HFFc6 (cell line): ENCODE measurements around the gene STUM. TPM values are rescaled to one million over a fixed set of nuclear protein-coding genes. Genes with fewer than 3 reads are reported as not detected.

Source experiments
- DNase-seq: peaks from one replicate; pipeline ENCODE4 v3.0.0-alpha.2; 2018
- H3K27ac Mint-ChIP-seq: 2 replicates; pipeline ENCODE4 v1.8.0; 2020; ENCODE audit warnings: mild to moderate bottlenecking, mixed read lengths
- H3K27me3 Mint-ChIP-seq: 2 replicates; pipeline ENCODE4 v1.8.0; 2021; ENCODE audit warnings: mild to moderate bottlenecking, moderate library complexity, mixed read lengths; ENCODE audit not compliant: insufficient read depth
- H3K36me3 Mint-ChIP-seq: 2 replicates; pipeline ENCODE4 v1.8.0; 2021; ENCODE audit warnings: low read depth, mixed read lengths
- H3K4me1 Mint-ChIP-seq: 2 replicates; pipeline ENCODE4 v1.8.0; 2020; ENCODE audit warnings: low read depth, mixed read lengths
- H3K4me3 Mint-ChIP-seq: 2 replicates; pipeline ENCODE4 v1.8.0; 2020; ENCODE audit warnings: mild to moderate bottlenecking, moderate library complexity, mixed read lengths
- H3K9me3 Mint-ChIP-seq: 2 replicates; pipeline ENCODE4 v1.8.0; 2020; ENCODE audit warnings: mild to moderate bottlenecking, mixed read lengths
- CTCF ChIP-seq: fragments of 200-600 bp; sonication (generic); IDR thresholded peaks from 2 replicates; pipeline ENCODE4 v1.5.0; 2021; ENCODE audit warnings: antibody characterized with exemption, mild to moderate bottlenecking
- total RNA-seq, 6 experiments: library from RNA; stranded (reverse); fragmentation: NEBNext Ultra II Directional; extraction: Animal tissue kit (Norgen Biotek cat#: 25700); gene quantifications; 2 replicates in 1 of 6; 3 replicates in 5 of 6; pipeline ENCODE4 v1.2.3, GENCODE V29; 2021

Gene STUM
- total RNA-seq, 6 experiments from 2014 or later: not detected

- no peak for DNase-seq
- no peak overlapping the region for H3K4me3 Mint-ChIP-seq
- no peaks in the 10 kb centered on the region for H3K36me3 Mint-ChIP-seq
- no peak for TF ChIP-seq CTCF
- no peaks in the 10 kb centered on the region; the same call in 1 of the 2 replicates for H3K4me1 Mint-ChIP-seq
- no peaks in the 10 kb centered on the region for H3K9me3 Mint-ChIP-seq
- peaks cover 24% of the 10 kb centered on the region for H3K27me3 Mint-ChIP-seq
- H3K27ac Mint-ChIP-seq: no peak overlapping the region
These were observed 1.6 kb upstream of the STUM start for GRCh38 chr1:226546926-226547325.

GRCh38 chr1:226547754-226548191 lies 791 bp upstream of the STUM start:
- Mint-ChIP-seq H3K4me1 (no peaks in the 10 kb centered on the region; the same call in 1 of the 2 replicates), H3K27me3 (peaks cover 26% of the 10 kb centered on the region), H3K36me3 (no peaks in the 10 kb centered on the region), H3K27ac (no peak overlapping the region), H3K4me3 (no peak overlapping the region), H3K9me3 (no peaks in the 10 kb centered on the region)
- DNase-seq: peak; percentile 71
- TF ChIP-seq CTCF: peak; percentile 91

GRCh38 chr1:226549094-226549936 lies 751 bp downstream of the STUM start:
- H3K36me3 Mint-ChIP-seq: no peaks in the 10 kb centered on the region
- TF ChIP-seq CTCF: no peak
- DNase-seq: no peak
- no peak overlapping the region for H3K27ac Mint-ChIP-seq
- peaks cover 33% of the 10 kb centered on the region for H3K27me3 Mint-ChIP-seq
- no peak overlapping the region for H3K4me3 Mint-ChIP-seq
- H3K4me1 Mint-ChIP-seq: no peaks in the 10 kb centered on the region; the same call in 1 of the 2 replicates
- no peaks in the 10 kb centered on the region for H3K9me3 Mint-ChIP-seq

GRCh38 chr1:226549937-226550671 lies 1.5 kb downstream of the STUM start:
- Mint-ChIP-seq H3K4me1 (no peaks in the 10 kb centered on the region; the same call in 1 of the 2 replicates), H3K27ac (no peak overlapping the region), H3K36me3 (no peaks in the 10 kb centered on the region), H3K27me3 (peaks cover 35% of the 10 kb centered on the region), H3K9me3 (no peaks in the 10 kb centered on the region), H3K4me3 (no peak overlapping the region)
- no peak for DNase-seq
- no peak for TF ChIP-seq CTCF

- H3K36me3 Mint-ChIP-seq: no peaks in the 10 kb centered on the region
- H3K4me1 Mint-ChIP-seq: no peaks in the 10 kb centered on the region; the same call in 1 of the 2 replicates
- no peak for DNase-seq
- no peak for TF ChIP-seq CTCF
- H3K9me3 Mint-ChIP-seq: no peaks in the 10 kb centered on the region
- no peak overlapping the region for H3K27ac Mint-ChIP-seq
- H3K4me3 Mint-ChIP-seq: no peak overlapping the region
- peaks cover 35% of the 10 kb centered on the region for H3K27me3 Mint-ChIP-seq
These were observed 2.1 kb downstream of the STUM start for GRCh38 chr1:226550672-226551041.
